Chondrocyte (in vitro differentiated cells): ENCODE measurements around the gene NEO1. TPM values are rescaled to one million over a fixed set of nuclear protein-coding genes. Genes with fewer than 3 reads are reported as not detected.
"Not testable (repeated sequence)": the region's sequence is repeated elsewhere in the genome, so short reads cannot be mapped to it uniquely, and the experiment has no call there.

Source experiments
- DNase-seq: peaks from one replicate; pipeline ENCODE4 v3.0.0; 2021; ENCODE audit warnings: mixed read lengths, low spot score
- H3K27ac Mint-ChIP-seq: one replicate; pipeline ENCODE4 v1.8.0; 2021; ENCODE audit warnings: mild to moderate bottlenecking, moderate library complexity, mixed read lengths; ENCODE audit not compliant: unreplicated experiment
- H3K27me3 Mint-ChIP-seq: 2 replicates; pipeline ENCODE4 v1.8.0; 2021; ENCODE audit warnings: low read depth, mixed read lengths
- H3K36me3 Mint-ChIP-seq: 2 replicates; pipeline ENCODE4 v1.8.0; 2021; ENCODE audit warnings: low read depth, mixed read lengths
- H3K4me1 Mint-ChIP-seq: 2 replicates; pipeline ENCODE4 v1.8.0; 2021; ENCODE audit warnings: low read depth, mild to moderate bottlenecking, mixed read lengths
- H3K4me3 Mint-ChIP-seq: one replicate; pipeline ENCODE4 v1.8.0; 2021; ENCODE audit warnings: mild to moderate bottlenecking, moderate library complexity, mixed read lengths; ENCODE audit not compliant: unreplicated experiment
- H3K9me3 Mint-ChIP-seq: 2 replicates; pipeline ENCODE4 v1.8.0; 2021; ENCODE audit warnings: low read depth, mixed read lengths
- total RNA-seq: library from RNA; stranded (reverse); gene quantifications from 3 replicates; pipeline ENCODE4 v1.2.1, GENCODE V29; 2021
- TF ChIP-seq, protein P1 (sequence below): fragments of 200-600 bp; sonication (generic); IDR thresholded peaks from 2 replicates; pipeline ENCODE4 v1.5.0; 2021; ENCODE audit warnings: antibody characterized with exemption, mild to moderate bottlenecking, moderate library complexity

The NEO1 gene
- total RNA-seq, 1 donor from 2014 or later: 42.1 TPM

DNA sequence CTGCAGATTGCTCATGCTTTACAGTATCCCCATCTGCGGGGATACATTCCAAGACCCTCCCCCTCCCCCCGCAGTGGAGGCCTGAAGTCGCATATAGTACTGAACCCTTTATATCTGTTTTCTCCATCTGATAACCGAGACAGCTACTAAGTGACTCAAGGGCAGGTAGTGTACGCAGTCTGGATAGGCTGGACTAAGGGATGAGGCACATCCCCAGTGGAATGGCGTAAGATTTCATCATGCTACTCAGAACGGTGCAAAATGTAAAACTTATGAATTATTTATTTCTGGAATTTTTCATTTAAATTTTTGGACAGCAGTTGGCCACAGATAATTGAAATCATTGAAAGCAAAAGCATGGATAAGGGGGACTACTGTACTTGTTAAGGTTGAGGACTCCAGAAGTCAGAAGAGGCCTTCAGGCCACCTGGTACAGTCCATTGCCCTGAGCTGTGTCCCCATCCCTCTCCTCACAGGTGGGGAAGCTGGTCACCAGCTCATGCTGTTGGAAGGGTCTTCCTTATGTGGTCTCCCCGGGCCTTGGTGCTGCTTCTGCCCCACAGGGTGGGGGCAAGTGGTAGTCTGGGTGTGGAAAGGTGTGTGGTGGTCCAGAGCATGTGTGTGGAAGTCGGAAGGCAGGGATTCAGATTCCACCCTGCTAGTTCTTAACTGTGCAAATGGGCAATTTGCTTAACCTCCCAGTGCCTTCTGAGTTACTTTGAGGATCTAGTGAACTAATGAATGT lies 244.5 kb downstream of the NEO1 start:
- H3K27me3 Mint-ChIP-seq: no peaks in the 10 kb centered on the region
- H3K4me1 Mint-ChIP-seq: no peaks in the 10 kb centered on the region
- peaks cover 9% of the 10 kb centered on the region for H3K36me3 Mint-ChIP-seq
- no peaks in the 10 kb centered on the region for H3K9me3 Mint-ChIP-seq
- no peak overlapping the region for H3K4me3 Mint-ChIP-seq
- TF ChIP-seq, protein P1, sequence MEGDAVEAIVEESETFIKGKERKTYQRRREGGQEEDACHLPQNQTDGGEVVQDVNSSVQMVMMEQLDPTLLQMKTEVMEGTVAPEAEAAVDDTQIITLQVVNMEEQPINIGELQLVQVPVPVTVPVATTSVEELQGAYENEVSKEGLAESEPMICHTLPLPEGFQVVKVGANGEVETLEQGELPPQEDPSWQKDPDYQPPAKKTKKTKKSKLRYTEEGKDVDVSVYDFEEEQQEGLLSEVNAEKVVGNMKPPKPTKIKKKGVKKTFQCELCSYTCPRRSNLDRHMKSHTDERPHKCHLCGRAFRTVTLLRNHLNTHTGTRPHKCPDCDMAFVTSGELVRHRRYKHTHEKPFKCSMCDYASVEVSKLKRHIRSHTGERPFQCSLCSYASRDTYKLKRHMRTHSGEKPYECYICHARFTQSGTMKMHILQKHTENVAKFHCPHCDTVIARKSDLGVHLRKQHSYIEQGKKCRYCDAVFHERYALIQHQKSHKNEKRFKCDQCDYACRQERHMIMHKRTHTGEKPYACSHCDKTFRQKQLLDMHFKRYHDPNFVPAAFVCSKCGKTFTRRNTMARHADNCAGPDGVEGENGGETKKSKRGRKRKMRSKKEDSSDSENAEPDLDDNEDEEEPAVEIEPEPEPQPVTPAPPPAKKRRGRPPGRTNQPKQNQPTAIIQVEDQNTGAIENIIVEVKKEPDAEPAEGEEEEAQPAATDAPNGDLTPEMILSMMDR: no peak
- H3K27ac Mint-ChIP-seq: no peak overlapping the region
- no peak for DNase-seq

DNA sequence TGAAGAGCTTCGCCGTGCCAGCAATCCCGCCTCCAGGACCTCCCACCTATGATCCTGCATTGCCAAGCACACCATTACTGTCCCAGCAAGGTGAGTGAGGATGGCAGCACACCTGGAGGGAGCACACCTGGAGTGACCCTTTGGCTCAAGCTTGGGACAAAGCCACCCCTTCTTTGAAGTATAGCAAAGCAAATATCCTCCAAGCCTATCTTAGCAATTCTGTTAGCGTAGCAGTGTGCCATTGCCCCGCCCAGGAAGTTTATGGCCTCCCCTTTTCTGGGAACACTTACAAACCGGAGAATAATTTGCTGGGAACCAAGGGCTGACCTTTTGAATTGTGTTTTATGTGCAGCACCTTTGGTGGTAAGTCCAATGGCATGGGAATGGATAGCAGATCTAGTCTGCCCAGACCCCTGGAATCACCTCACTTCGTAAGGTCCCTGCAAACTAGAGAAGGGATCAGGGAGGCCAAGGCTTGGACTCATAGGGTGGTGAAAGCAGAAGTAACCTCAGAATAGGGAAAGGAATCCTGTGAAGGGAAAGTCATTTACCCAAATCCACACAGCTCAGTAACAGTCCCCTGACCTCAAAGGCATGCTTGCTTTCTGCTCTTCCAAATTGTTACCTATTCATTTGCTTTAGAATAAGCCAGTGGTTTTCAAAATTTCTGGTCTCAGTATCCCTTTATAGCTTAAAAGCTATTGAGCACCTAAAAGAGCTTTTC lies 246.4 kb downstream of the NEO1 start:
- Mint-ChIP-seq H3K36me3 (peaks cover 12% of the 10 kb centered on the region), H3K27me3 (no peaks in the 10 kb centered on the region), H3K9me3 (no peaks in the 10 kb centered on the region), H3K4me1 (no peaks in the 10 kb centered on the region), H3K4me3 (no peak overlapping the region), H3K27ac (no peak overlapping the region)
- DNase-seq: no peak
- TF ChIP-seq, protein P1: no peak

DNA sequence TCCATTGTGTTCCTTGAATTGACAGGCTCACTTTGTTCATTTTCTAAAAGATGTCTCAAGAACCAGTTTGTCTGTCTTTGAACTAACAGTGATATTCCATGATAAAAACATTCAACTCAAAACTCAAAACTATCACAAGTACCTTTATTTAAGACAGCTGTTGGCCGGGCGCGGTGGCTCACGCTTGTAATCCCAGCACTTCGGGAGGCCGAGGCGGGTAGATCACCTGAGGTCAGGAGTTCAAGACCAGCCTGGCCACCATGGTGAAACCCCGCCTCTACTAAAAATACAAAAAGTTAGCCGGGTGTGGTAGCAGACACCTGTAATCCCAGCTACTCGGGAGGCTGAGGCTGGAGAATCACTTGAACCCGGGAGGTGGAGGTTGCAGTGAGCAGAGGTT lies 248.0 kb downstream of the NEO1 start:
- H3K9me3 Mint-ChIP-seq, DNase-seq, H3K27me3 Mint-ChIP-seq, H3K4me3 Mint-ChIP-seq, H3K36me3 Mint-ChIP-seq, H3K27ac Mint-ChIP-seq, H3K4me1 Mint-ChIP-seq: not testable (repeated sequence)

DNA sequence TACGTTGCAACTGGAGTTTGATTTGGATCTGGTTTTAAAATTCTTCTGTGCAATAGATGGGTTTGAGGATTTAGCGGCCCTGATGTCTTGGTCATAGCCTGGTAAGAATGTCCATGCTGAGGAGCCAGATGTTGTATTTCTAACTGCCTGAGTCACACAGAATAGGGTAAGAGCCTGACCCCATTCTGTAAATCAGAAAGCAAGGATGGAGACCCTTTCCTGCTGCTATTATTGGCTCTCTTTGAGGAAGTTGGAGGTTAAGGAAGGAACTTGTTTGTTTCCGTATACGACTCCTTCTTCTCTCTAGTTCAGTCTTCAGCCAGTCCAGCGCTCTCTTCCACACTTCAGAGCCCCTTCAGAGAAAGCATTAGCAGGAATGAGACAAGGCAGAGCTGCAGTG lies 251.4 kb downstream of the NEO1 start:
- no peak for DNase-seq
- Mint-ChIP-seq H3K9me3 (no peaks in the 10 kb centered on the region), H3K27me3 (no peaks in the 10 kb centered on the region), H3K4me3 (no peak overlapping the region), H3K4me1 (no peaks in the 10 kb centered on the region), H3K36me3 (peaks cover 6% of the 10 kb centered on the region), H3K27ac (no peak overlapping the region)
- TF ChIP-seq, protein P1: no peak

DNA sequence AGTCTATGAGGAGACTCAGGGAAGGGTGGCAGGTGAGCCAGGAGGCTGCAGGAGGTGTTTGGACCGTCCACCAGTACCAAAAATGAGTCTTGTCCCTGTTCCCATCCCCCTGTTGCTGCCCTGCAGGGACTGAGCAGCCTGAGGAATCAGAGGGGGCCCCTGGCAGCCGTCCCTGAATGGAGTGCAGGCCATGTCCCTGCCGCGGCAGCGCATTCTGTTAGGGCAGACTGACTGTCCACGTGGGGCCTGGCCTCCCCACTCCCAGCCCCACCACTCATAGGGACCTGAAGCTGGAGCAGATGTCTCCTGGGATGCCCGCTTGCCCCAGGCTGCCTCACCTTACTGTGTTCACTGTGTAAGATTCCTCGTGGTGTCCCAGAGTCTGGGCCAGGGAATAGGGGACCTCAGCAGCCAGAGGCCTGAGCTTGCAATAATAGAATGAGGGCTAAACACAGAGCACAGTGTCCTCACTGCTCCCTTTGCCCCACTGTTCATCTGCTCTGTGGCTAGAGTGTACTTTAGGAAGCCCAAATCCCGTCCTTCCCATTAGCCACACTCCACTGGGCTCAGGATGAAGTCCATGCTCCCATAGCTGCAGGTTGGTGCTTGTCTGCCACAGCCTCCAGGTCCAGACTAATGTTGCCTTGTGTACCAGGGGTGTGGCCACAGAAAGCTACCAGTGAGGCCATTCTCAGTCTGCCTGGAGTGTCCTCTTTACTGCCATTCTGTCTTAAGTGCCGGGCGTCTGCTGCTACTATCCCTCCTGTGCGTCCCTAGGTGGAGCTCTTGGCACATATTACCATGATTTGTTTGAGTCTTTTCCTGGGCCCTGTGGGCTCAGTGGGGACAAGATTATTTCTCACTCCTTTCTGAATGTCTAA lies 253.3 kb downstream of the NEO1 start:
- H3K4me1 Mint-ChIP-seq: no peaks in the 10 kb centered on the region
- no peaks in the 10 kb centered on the region for H3K27me3 Mint-ChIP-seq
- no peak for DNase-seq
- H3K9me3 Mint-ChIP-seq: no peaks in the 10 kb centered on the region
- no peak overlapping the region for H3K27ac Mint-ChIP-seq
- H3K4me3 Mint-ChIP-seq: no peak overlapping the region
- TF ChIP-seq, protein P1: peak; percentile 83
- H3K36me3 Mint-ChIP-seq: peaks cover 6% of the 10 kb centered on the region
